DND-41 (cell line): Measurements from ENCODE around the gene USP22.

Experiments
- ATAC-seq: fragments of 200-7000 bp; cut with Tn5 transposase; 3 replicates; pipeline ENCODE4 v1.9.1; 2021; ENCODE audit warnings: low read depth; ENCODE audit not compliant: insufficient read depth
- DNase-seq: peaks from one replicate; pipeline ENCODE4 v3.0.0-alpha.2; 2020
- H2AFZ ChIP-seq: 2 replicates; pipeline ENCODE4 v1.6.0; 2012; ENCODE audit warnings: low read depth, low read length
- H3K27ac ChIP-seq: 2 replicates; pipeline ENCODE4 v1.5.1; 2012; ENCODE audit warnings: low read length, inconsistent platforms
- H3K27me3 ChIP-seq: fragments of 200-600 bp; sonication (generic); 2 replicates; pipeline ENCODE4 v1.6.0; 2012; ENCODE audit warnings: low read length, mild to moderate bottlenecking, inconsistent platforms; ENCODE audit not compliant: insufficient read depth, poor library complexity
- H3K36me3 ChIP-seq: 2 replicates; pipeline ENCODE4 v1.5.1; 2012; ENCODE audit warnings: low read length, inconsistent platforms; ENCODE audit not compliant: insufficient read depth
- H3K4me1 ChIP-seq: 2 replicates; pipeline ENCODE4 v1.5.1; 2012; ENCODE audit warnings: mild to moderate bottlenecking, low read length; ENCODE audit not compliant: insufficient read depth
- H3K4me2 ChIP-seq: 2 replicates; pipeline ENCODE4 v1.6.0; 2012; ENCODE audit warnings: mild to moderate bottlenecking, moderate library complexity, low read length, inconsistent platforms; ENCODE audit not compliant: insufficient read depth
- H3K4me3 ChIP-seq, 2 experiments: fragments of 200-600 bp in 1 of 2; shearing (Covaris generic) in 1 of 2; 2 replicates each; pipeline ENCODE4 v1.5.1; 2012 to 2016; ENCODE audit warnings: inconsistent platforms in 2 of 2, low read length in 2 of 2, mild to moderate bottlenecking in 2 of 2, low read depth in 1 of 2, moderate library complexity in 1 of 2
- H3K79me2 ChIP-seq: 2 replicates; pipeline ENCODE4 v1.6.0; 2012; ENCODE audit warnings: low read length, inconsistent platforms; ENCODE audit not compliant: insufficient read depth
- H3K9ac ChIP-seq: 2 replicates; pipeline ENCODE4 v1.6.0; 2012; ENCODE audit warnings: low read depth, mild to moderate bottlenecking, inconsistent platforms, low read length, moderate library complexity
- H3K9me3 ChIP-seq: 2 replicates; pipeline ENCODE4 v1.5.1; 2012; ENCODE audit warnings: low read length, moderate library complexity, mild to moderate bottlenecking, inconsistent platforms; ENCODE audit not compliant: insufficient read depth, severe bottlenecking
- H4K20me1 ChIP-seq: 2 replicates; pipeline ENCODE4 v1.6.0; 2012; ENCODE audit warnings: low read length; ENCODE audit not compliant: insufficient read depth
- CTCF ChIP-seq: IDR thresholded peaks from 2 replicates; pipeline ENCODE4 v1.5.1; 2012; ENCODE audit warnings: borderline replicate concordance, low read length, moderate library complexity, mild to moderate bottlenecking; ENCODE audit not compliant: poor library complexity, severe bottlenecking; ENCODE audit errors: extremely low read depth
- EZH2 ChIP-seq: IDR thresholded peaks from 3 replicates; pipeline ENCODE4 v1.6.1; 2012; ENCODE audit warnings: borderline replicate concordance, low read depth, mild to moderate bottlenecking, moderate library complexity, low read length, inconsistent platforms; ENCODE audit not compliant: severe bottlenecking

Gene USP22

DNA sequence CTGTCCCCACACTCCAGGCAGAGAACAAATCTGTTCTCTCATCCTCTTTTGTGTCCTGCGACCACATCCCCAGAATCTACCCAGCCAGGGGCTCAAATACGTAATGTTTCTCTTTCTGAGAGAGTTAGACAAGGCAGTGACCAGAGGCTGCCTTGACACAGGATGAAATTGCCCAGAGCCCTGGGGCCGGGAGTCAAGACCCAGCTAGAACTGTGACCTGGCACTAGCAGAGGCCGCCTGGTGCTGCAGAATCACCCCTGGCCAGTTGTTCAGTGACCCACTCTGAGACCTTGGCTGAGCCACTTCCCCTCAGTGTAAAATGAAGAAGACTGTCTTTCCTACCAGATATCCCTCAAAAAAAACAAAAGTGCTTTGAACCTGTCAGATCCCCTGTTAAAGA is 72.5 kb downstream of the USP22 start:
- H3K4me2 ChIP-seq: no peak overlapping the region
- TF ChIP-seq CTCF (no peak), EZH2 (no peak)
- DNase-seq: no peak

GRCh38 chr17:20968913-20969616 is 73.7 kb downstream of the USP22 start:
- Histone ChIP-seq H3K27me3 (peaks cover 10% of the 10 kb centered on the region), H3K36me3 (no peaks in the 10 kb centered on the region), H3K9ac (no peak overlapping the region), H3K27ac (no peak overlapping the region), H2AFZ (no peak overlapping the region), H3K79me2 (no peaks in the 10 kb centered on the region), H3K4me3 (no peak overlapping the region), H4K20me1 (no peaks in the 10 kb centered on the region; the same call in 1 of the 2 replicates), H3K9me3 (no peaks in the 10 kb centered on the region), H3K4me1 (no peaks in the 10 kb centered on the region), H3K4me2 (no peak overlapping the region)
- TF ChIP-seq EZH2: no peak
- TF ChIP-seq CTCF: no peak
- DNase-seq (no peak), ATAC-seq (no peak)

More for the DNA sequence above, 72.5 kb downstream of the USP22 start:
- H3K36me3 ChIP-seq: no peaks in the 10 kb centered on the region
- H3K4me3 ChIP-seq: no peak overlapping the region
- no peak overlapping the region for H3K27ac ChIP-seq
- H2AFZ ChIP-seq: no peak overlapping the region
- peaks cover 7% of the 10 kb centered on the region for H3K27me3 ChIP-seq
- H3K9ac ChIP-seq: no peak overlapping the region
- no peaks in the 10 kb centered on the region for H3K79me2 ChIP-seq
- no peaks in the 10 kb centered on the region; the same call in 1 of the 2 replicates for H4K20me1 ChIP-seq
- H3K4me1 ChIP-seq: no peaks in the 10 kb centered on the region
- ATAC-seq: no peak
- no peaks in the 10 kb centered on the region for H3K9me3 ChIP-seq

DNA sequence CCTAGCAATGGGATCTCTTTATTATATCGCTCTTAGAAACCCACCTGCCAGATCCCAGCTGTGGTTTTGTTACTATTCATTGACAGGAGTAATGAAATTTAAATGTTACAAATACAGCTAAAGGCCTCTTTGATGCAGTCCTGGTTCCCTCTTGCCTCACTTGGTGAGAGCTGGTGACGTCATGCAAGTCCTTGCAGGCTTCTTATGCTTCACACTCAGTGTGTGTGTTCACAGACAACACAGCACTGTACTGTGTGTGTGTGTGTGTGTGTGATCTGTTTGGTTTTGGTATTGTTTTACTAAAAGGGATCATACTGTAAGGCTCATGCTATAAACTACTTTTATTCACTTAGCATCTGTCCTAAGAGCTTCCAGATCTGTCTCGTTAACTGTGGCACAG is 75.0 kb downstream of the USP22 start:
- Histone ChIP-seq H3K9ac (no peak overlapping the region), H3K4me2 (no peak overlapping the region)
- TF ChIP-seq CTCF (no peak), EZH2 (no peak)

More for the DNA sequence above, 75.0 kb downstream of the USP22 start:
- Histone ChIP-seq H3K36me3 (no peaks in the 10 kb centered on the region), H3K79me2 (no peaks in the 10 kb centered on the region), H3K4me3 (no peak overlapping the region), H3K4me1 (no peaks in the 10 kb centered on the region), H2AFZ (no peak overlapping the region), H3K27me3 (peaks cover 10% of the 10 kb centered on the region), H4K20me1 (no peaks in the 10 kb centered on the region; the same call in 1 of the 2 replicates), H3K27ac (no peak overlapping the region), H3K9me3 (no peaks in the 10 kb centered on the region)
- ATAC-seq: no peak
- no peak for DNase-seq
